Cardiac muscle cell (in vitro differentiated cells and primary cell): ENCODE measurements around the gene HIVEP2. TPM values are rescaled to one million over a fixed set of nuclear protein-coding genes. Genes with fewer than 3 reads are reported as not detected.
A peak's percentile ranks its signal among the peaks of the same experiment; 100 is the strongest.

Experiments used
- DNase-seq, 2 donors: peaks; one replicate each; pipeline versions ENCODE4 v3.0.0 to v3.0.0-alpha.2; 2010 to 2017; ENCODE audit warnings: low read depth in 1 of 2, low spot score in 1 of 2
- H3K27ac ChIP-seq: fragments of 200-600 bp; sonication (generic); 2 replicates; pipeline ENCODE4 v1.5.1; 2016
- H3K27me3 ChIP-seq: fragments of 200-600 bp; sonication (generic); 2 replicates; pipeline ENCODE4 v1.6.0; 2016; ENCODE audit warnings: control low read depth
- H3K36me3 ChIP-seq: fragments of 200-600 bp; sonication (generic); 2 replicates; pipeline ENCODE4 v1.5.1; 2016; ENCODE audit warnings: control low read depth
- H3K4me1 ChIP-seq: fragments of 200-600 bp; sonication (generic); 2 replicates; pipeline ENCODE4 v1.8.1; 2017; ENCODE audit warnings: low read depth, mild to moderate bottlenecking, mixed run types
- H3K4me3 ChIP-seq: fragments of 200-600 bp; sonication (generic); 2 replicates; pipeline ENCODE4 v1.5.1; 2016; ENCODE audit warnings: mild to moderate bottlenecking
- H3K9me3 ChIP-seq: fragments of 200-600 bp; sonication (generic); 2 replicates; pipeline ENCODE4 v1.5.1; 2017; ENCODE audit warnings: low read depth, mild to moderate bottlenecking, control low read depth
- CTCF ChIP-seq: IDR thresholded peaks from 2 replicates; pipeline ENCODE4 v1.5.1; 2012; ENCODE audit warnings: low read depth, mild to moderate bottlenecking, low read length
- polyA plus RNA-seq: library from polyadenylated mRNA; unstranded; fragments of >200 nt; fragmentation: Nextera tagmentation; extraction: Ambion mirVana; gene quantifications from 2 replicates; pipeline ENCODE4 v1.2.1, GENCODE V29; 2016
- total RNA-seq: library from RNA; depleted of rRNA; stranded (reverse); fragments of >200 nt; gene quantifications from 2 replicates; pipeline ENCODE4 v1.2.3, GENCODE V29; 2016

Gene HIVEP2
- total and polyA plus RNA-seq, 2 experiments from 2014 or later: 3.6 to 18.0 TPM

GRCh38 chr6:142871910-142872331 is 73.1 kb downstream of the HIVEP2 start:
- peaks cover 67% of the 10 kb centered on the region for H3K4me1 ChIP-seq
- H3K27ac ChIP-seq: peak overlapping the region; percentile 92

GRCh38 chr6:142870787-142871415 is 74.1 kb downstream of the HIVEP2 start:
- H3K4me3 ChIP-seq: no peak overlapping the region
- H3K36me3 ChIP-seq: no peaks in the 10 kb centered on the region
- DNase-seq: no peak
- H3K27ac ChIP-seq: no peak overlapping the region
- TF ChIP-seq CTCF: no peak
- H3K27me3 ChIP-seq: no peaks in the 10 kb centered on the region
- peaks cover 74% of the 10 kb centered on the region for H3K4me1 ChIP-seq
- no peaks in the 10 kb centered on the region for H3K9me3 ChIP-seq

More at GRCh38 chr6:142871910-142872331, 73.1 kb downstream of the HIVEP2 start:
- H3K4me3 ChIP-seq: no peak overlapping the region
- no peaks in the 10 kb centered on the region for H3K9me3 ChIP-seq
- DNase-seq: peak in 1 of 2 donors; percentile 93
- TF ChIP-seq CTCF: no peak
- H3K36me3 ChIP-seq: no peaks in the 10 kb centered on the region
- no peaks in the 10 kb centered on the region for H3K27me3 ChIP-seq

GRCh38 chr6:142868917-142869316 is 76.1 kb downstream of the HIVEP2 start:
- Histone ChIP-seq H3K27me3 (no peaks in the 10 kb centered on the region), H3K36me3 (no peaks in the 10 kb centered on the region), H3K9me3 (no peaks in the 10 kb centered on the region), H3K4me3 (no peak overlapping the region), H3K27ac (peak overlapping the region; percentile 61), H3K4me1 (peaks cover 62% of the 10 kb centered on the region)
- DNase-seq: peak in 1 of 2 donors; percentile 66
- TF ChIP-seq CTCF: no peak

- no peak for TF ChIP-seq CTCF
- Histone ChIP-seq H3K9me3 (no peaks in the 10 kb centered on the region), H3K36me3 (no peaks in the 10 kb centered on the region), H3K27me3 (no peaks in the 10 kb centered on the region), H3K27ac (peak overlapping the region; percentile 61), H3K4me3 (no peak overlapping the region), H3K4me1 (peaks cover 55% of the 10 kb centered on the region)
- peak; percentile 83 to 90 for DNase-seq
Observed at GRCh38 chr6:142867988-142868812, 76.8 kb downstream of the HIVEP2 start.

- Histone ChIP-seq H3K4me1 (peaks cover 47% of the 10 kb centered on the region), H3K9me3 (no peaks in the 10 kb centered on the region), H3K4me3 (no peak overlapping the region), H3K36me3 (no peaks in the 10 kb centered on the region), H3K27ac (peak overlapping the region; percentile 61), H3K27me3 (no peaks in the 10 kb centered on the region)
- TF ChIP-seq CTCF: no peak
- DNase-seq: peak in 1 of 2 donors; percentile 48
Observed at GRCh38 chr6:142867355-142867801, 77.6 kb downstream of the HIVEP2 start.
